K562 (cell line): Measurements from ENCODE around the gene CHD6. TPM values are rescaled to one million over a fixed set of nuclear protein-coding genes. Genes with fewer than 3 reads are reported as not detected.

Experiments
- ATAC-seq: fragments of 200-7000 bp; cut with Tn5 transposase; 3 replicates; pipeline ENCODE4 v1.9.1; 2020; ENCODE audit warnings: moderate library complexity
- BruUV-seq: library from RNA; stranded (reverse); fragments of 400-500 nt; replicated peaks from 2 replicates; lab custom pipeline; 2021; lab: Mats Ljungman, UMichigan
- CTCF ChIA-PET: fragments of 300-600 bp; formaldehyde crosslinking; extraction: SDS; loops from one replicate; lab custom pipeline; 2021; ENCODE audit warnings: low intra/inter-chr PET ratio; lab: Yijun Ruan, JAX
- POLR2A ChIA-PET: fragments of 300-600, 350-650 bp; sonication (Branson Sonifier 250); formaldehyde crosslinking; extraction: SDS; loops from one replicate; lab custom pipeline; 2021; ENCODE audit warnings: antibody characterized with exemption, inconsistent platforms; lab: Yijun Ruan, JAX
- DNase-seq, 4 experiments: peaks; one replicate each; pipeline versions ENCODE4 v3.0.0 to v3.0.0-alpha.2; 2011 to 2018; ENCODE audit warnings: low spot score in 3 of 4, mixed read lengths in 3 of 4; ENCODE audit errors: extremely low read depth in 1 of 4
- FAIRE-seq: peaks from 2 replicates; lab custom pipeline; 2011; peaks lifted over from hg19 to GRCh38; lab: Jason Lieb, UNC
- H2AFZ ChIP-seq: 2 replicates; pipeline ENCODE4 v1.6.0; 2011; ENCODE audit warnings: low read depth, low read length, control low read depth, inconsistent platforms
- H3K27ac ChIP-seq: fragments of 200-600 bp; 3 replicates; pipeline ENCODE4 v1.8.0; 2011; ENCODE audit warnings: low read depth, mild to moderate bottlenecking, control low read depth, inconsistent platforms, low read length, moderate library complexity, mixed read lengths; ENCODE audit errors: extremely low read depth
- H3K27me3 ChIP-seq, 2 experiments: fragments of 300-600 bp in 1 of 2; 2 replicates in 1 of 2; 3 replicates in 1 of 2; pipeline versions ENCODE4 v1.6.0 to v1.8.0; 2011; ENCODE audit warnings: inconsistent platforms in 2 of 2, low read length in 2 of 2, mild to moderate bottlenecking in 1 of 2, mixed read lengths in 1 of 2, moderate library complexity in 1 of 2; ENCODE audit not compliant: control insufficient read depth in 2 of 2, insufficient read depth in 2 of 2
- H3K36me3 ChIP-seq: fragments of 300-600 bp; 3 replicates; pipeline ENCODE4 v1.8.0; 2011; ENCODE audit warnings: mild to moderate bottlenecking, low read length, inconsistent platforms; ENCODE audit not compliant: control insufficient read depth, insufficient read depth
- H3K4me1 ChIP-seq, 2 experiments: fragments of 200-600 bp in 1 of 2; replicated peaks in 1 of 2; 2 replicates in 1 of 2; 3 replicates in 1 of 2; pipeline versions ENCODE4 v1.5.1 to v1.8.0; 2011; ENCODE audit warnings: inconsistent platforms in 2 of 2, low read length in 2 of 2, mild to moderate bottlenecking in 1 of 2, mixed read lengths in 1 of 2, moderate library complexity in 1 of 2; ENCODE audit not compliant: control insufficient read depth in 2 of 2, insufficient read depth in 2 of 2
- H3K4me2 ChIP-seq: 2 replicates; pipeline ENCODE4 v1.6.1; 2011; ENCODE audit warnings: low read length, control low read depth, inconsistent platforms, mixed read lengths; ENCODE audit not compliant: insufficient read depth
- H3K4me3 ChIP-seq: fragments of 200-600 bp; sonication (generic), shearing (Covaris generic); 2 replicates; pipeline ENCODE4 v1.5.1; 2016; ENCODE audit warnings: control low read depth, inconsistent platforms
- H3K79me2 ChIP-seq: fragments of 200-600 bp; 3 replicates; pipeline ENCODE4 v1.8.0; 2011; ENCODE audit warnings: low read length, inconsistent platforms; ENCODE audit not compliant: control insufficient read depth, insufficient read depth
- H3K9ac ChIP-seq, 2 experiments: 2 replicates each; pipeline versions ENCODE4 v1.6.0 to v1.6.1; 2011; ENCODE audit warnings: low read depth in 2 of 2, low read length in 2 of 2, control low read depth in 1 of 2, inconsistent platforms in 1 of 2, mild to moderate bottlenecking in 1 of 2, mixed read lengths in 1 of 2; ENCODE audit not compliant: insufficient read depth in 1 of 2
- H3K9me1 ChIP-seq: one replicate; pipeline ENCODE4 v1.6.0; 2011; ENCODE audit warnings: inconsistent platforms, mild to moderate bottlenecking, low read length, moderate library complexity; ENCODE audit not compliant: control insufficient read depth, insufficient read depth
- H3K9me3 ChIP-seq: replicated peaks from 2 replicates; pipeline ENCODE4 v1.5.1; 2011; ENCODE audit warnings: low read depth, low read length, inconsistent platforms; ENCODE audit not compliant: control insufficient read depth, insufficient read depth
- H4K20me1 ChIP-seq: replicated peaks from 2 replicates; pipeline ENCODE4 v1.6.1; 2011; ENCODE audit warnings: low read length, inconsistent platforms, mixed read lengths; ENCODE audit not compliant: control insufficient read depth, insufficient read depth
- CBFA2T2 ChIP-seq: fragments of 450-650 bp; conservative IDR thresholded peaks from 2 replicates; pipeline ENCODE4 v1.6.1; 2017; ENCODE audit warnings: mild to moderate bottlenecking
- RBM22 ChIP-seq: fragments of 200-400 bp; formaldehyde crosslinking; IDR thresholded peaks from 2 replicates; pipeline ENCODE4 v1.6.1; 2018; ENCODE audit warnings: low read length, low read depth; ENCODE audit not compliant: poor library complexity, severe bottlenecking
- in situ Hi-C: fragments of 300-500 bp; cut with MboI; formaldehyde crosslinking; loops from 4 replicates; pipeline ENCODE4 v1.15.0; 2018; ENCODE audit warnings: inconsistent platforms, mixed read lengths
- intact Hi-C: fragments of 100-400 bp; cut with micrococcal nuclease; formaldehyde crosslinking; loops from 2 replicates; pipeline ENCODE4 v1.14.2; 2022
- polyA plus RNA-seq, 8 experiments: library from polyadenylated mRNA; depleted of rRNA in 4 of 8; stranded (reverse) in 5 of 8; unstranded in 3 of 8; fragments of >200 nt; fragmentation: Nextera tagmentation in 2 of 8; fragmentation: Illumina TruSeq in 1 of 8; extraction: Ambion mirVana in 2 of 8; extraction: Trizol in 1 of 8; gene quantifications; 2 replicates each; pipeline versions ENCODE4 v1.2.1 to v1.2.3, GENCODE V29; 2011 to 2014; ENCODE audit warnings: inconsistent platforms in 1 of 8, missing spikeins in 1 of 8
- total RNA-seq, 7 experiments: library from RNA; depleted of rRNA in 6 of 7; stranded (reverse); fragments of >200 nt in 6 of 7; fragmentation: Illumina TruSeq in 2 of 7; extraction: Trizol in 2 of 7; gene quantifications; 2 replicates each; pipeline versions ENCODE4 v1.2.1 to v1.2.3, GENCODE V29; 2011 to 2021; ENCODE audit warnings: low replicate concordance in 1 of 7
- TF ChIP-seq, protein P1 (sequence below): fragments of 250-450 bp; sonication (Bioruptor Pico); IDR thresholded peaks from 2 replicates; pipeline ENCODE4 v1.5.0; 2021; ENCODE audit warnings: mild to moderate bottlenecking, borderline replicate concordance

Gene CHD6
- total and polyA plus RNA-seq, 9 of the 15 experiments (the other 6 are each of a cell fraction or from before 2014, with no cell fraction given): 3.9 to 24.2 (median 12.8) TPM

DNA sequence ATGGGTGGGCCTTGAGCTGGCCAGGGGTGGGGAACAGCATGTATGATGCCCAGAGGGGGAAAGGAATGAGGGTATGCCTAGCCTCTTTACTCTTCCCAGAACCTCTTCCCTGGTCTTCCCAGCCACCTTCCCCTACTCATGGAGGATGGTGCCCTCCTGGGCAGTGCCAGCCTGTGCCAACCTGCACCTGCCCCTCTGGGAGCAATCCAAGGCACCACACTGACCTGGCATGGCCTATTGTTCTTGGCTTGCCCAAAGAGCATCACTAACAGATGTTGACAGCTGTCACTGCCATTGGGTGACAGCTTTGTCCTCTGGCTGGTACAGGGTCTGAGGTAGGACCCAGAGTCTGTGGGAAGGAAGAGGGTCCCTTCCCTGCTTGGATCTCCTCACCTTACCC lies 264.6 kb downstream of the CHD6 start:
- H3K9me1 ChIP-seq: no peaks in the 10 kb centered on the region
- no peak overlapping the region for H3K27ac ChIP-seq
- TF ChIP-seq, protein P1, sequence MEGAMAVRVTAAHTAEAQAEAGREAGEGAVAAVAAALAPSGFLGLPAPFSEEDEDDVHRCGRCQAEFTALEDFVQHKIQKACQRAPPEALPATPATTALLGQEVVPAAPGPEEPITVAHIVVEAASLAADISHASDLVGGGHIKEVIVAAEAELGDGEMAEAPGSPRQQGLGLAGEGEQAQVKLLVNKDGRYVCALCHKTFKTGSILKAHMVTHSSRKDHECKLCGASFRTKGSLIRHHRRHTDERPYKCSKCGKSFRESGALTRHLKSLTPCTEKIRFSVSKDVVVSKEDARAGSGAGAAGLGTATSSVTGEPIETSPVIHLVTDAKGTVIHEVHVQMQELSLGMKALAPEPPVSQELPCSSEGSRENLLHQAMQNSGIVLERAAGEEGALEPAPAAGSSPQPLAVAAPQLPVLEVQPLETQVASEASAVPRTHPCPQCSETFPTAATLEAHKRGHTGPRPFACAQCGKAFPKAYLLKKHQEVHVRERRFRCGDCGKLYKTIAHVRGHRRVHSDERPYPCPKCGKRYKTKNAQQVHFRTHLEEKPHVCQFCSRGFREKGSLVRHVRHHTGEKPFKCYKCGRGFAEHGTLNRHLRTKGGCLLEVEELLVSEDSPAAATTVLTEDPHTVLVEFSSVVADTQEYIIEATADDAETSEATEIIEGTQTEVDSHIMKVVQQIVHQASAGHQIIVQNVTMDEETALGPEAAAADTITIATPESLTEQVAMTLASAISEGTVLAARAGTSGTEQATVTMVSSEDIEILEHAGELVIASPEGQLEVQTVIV (CRISPR knock-in tag): no peak
- TF ChIP-seq CBFA2T2 (no peak), RBM22 (no peak)
- no peaks in the 10 kb centered on the region for H3K9me3 ChIP-seq
- peaks cover 2% of the 10 kb centered on the region; the same call in 1 of the 3 replicates for H3K36me3 ChIP-seq
- no peak overlapping the region for H3K4me2 ChIP-seq
- in situ Hi-C loops (no loop called here), intact Hi-C loops (no loop called here)
- ATAC-seq: no peak
- no peak overlapping the region for H3K4me3 ChIP-seq
- no peak for FAIRE-seq
- DNase-seq: no peak
- no peaks in the 10 kb centered on the region for H3K79me2 ChIP-seq
- ChIA-PET CTCF (no interaction called here), POLR2A (interaction anchor here (0.6 to 1.7 kb wide), 3 partner anchors 9 to 72 kb away, joined by 3 read pairs; no protein-coding TSS in a partner anchor)
- H4K20me1 ChIP-seq: no peaks in the 10 kb centered on the region; the same call in 1 of the 2 replicates
- H3K4me1 ChIP-seq: peaks cover 0 to 2% of the 10 kb centered on the region in 2 experiments; a peak in 1 of 5 replicates
- no TSS peak for BruUV-seq
- no peaks in the 10 kb centered on the region for H3K27me3 ChIP-seq
- H2AFZ ChIP-seq: no peak overlapping the region
- no peak overlapping the region for H3K9ac ChIP-seq
